Measurements from ENCODE around the gene CELA3B.
"Not testable (repeated sequence)": the region's sequence is repeated elsewhere in the genome, so short reads cannot be mapped to it uniquely, and the experiment has no call there.

CELA3B gene, protein sequence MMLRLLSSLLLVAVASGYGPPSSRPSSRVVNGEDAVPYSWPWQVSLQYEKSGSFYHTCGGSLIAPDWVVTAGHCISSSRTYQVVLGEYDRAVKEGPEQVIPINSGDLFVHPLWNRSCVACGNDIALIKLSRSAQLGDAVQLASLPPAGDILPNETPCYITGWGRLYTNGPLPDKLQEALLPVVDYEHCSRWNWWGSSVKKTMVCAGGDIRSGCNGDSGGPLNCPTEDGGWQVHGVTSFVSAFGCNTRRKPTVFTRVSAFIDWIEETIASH

DNA sequence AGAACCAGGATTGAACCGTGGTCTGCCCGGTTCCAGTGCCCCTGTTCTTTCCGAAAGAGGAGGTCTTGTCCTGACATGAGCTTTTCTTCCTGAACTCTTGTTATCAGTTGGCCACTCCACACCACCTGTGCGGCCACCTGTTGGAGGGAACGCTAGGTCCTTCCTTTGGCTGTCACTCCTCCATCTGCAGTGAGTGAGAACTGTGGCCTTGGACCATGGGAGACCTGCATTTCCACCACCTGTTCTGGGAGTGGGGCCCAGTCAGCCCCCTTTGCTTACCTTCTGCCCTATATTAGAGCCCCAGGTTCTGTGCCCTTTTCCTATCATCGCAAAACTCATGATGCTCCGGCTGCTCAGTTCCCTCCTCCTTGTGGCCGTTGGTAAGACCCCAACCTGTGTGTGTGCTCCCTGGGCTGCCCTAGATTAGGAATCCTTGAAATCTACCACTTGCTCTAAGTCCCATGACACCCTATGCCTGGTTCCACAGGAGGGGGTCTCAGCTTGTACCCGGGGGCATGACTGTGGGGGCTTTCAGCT lies at the start of gene CELA3B:
TSS of gene CELA3B (plus strand) at position 320 of the 537 bp plus-strand sequence. CDS start at position 338, 18 bp downstream.
- not testable (repeated sequence) for DNase-seq

DNA sequence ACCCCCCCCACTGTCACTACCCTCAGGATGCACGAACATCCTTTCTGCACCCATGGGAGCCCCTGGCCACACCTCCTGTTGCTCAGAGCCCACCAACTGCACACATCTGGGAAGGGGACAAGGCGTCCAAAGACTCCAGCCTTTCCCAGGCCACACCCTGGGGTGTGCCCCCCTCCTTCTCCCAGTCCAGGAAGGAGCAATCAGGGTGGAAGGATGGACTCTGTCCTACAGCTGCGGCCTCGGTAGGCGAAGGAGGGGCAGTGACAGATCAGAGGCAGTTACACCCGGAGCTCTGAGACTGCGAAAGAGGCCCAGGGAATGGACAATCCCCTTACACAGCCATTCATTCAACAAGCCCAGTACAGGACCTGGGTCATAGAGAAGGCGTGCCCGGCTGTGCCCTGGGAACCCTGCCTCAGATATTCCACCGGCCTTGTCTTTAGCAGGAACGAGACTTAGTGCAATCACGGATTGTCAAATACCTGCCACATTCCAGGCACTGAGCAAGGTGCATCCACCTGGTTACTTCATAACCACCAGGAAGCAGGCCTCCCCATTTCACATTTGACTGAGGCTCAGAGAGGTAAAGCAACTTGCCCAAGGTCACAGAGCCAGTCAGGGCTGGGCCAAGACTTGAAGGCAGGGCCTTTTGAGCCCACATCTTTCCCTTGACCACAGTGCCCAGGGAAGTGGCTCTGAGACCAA lies 49.1 kb upstream of the CELA3B start:
- DNase-seq = no peak

DNA sequence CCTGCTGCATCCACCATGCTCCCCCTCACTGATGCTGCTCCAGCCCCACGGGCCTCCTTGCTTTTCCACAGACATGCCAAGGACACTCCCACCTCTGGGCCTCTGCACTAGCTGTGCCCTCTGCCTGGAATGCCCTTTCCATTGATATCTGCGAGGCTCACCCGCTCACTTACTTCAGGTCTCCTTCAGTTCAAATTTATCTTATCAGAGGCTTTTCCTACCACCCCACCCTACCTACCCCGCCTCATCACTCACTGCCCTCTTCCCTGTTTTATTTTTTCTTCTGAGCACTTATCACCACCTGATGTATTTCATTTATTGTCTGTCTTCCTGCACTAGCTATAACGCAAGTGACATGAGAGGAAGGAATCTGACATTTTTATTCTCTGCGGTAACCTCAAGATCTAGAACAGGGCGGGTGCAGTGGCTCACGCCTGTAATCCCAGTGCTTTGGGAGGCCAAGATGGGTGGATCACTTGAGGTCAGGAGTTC lies 46.7 kb upstream of the CELA3B start:
- DNase-seq = peak; percentile 79

DNA sequence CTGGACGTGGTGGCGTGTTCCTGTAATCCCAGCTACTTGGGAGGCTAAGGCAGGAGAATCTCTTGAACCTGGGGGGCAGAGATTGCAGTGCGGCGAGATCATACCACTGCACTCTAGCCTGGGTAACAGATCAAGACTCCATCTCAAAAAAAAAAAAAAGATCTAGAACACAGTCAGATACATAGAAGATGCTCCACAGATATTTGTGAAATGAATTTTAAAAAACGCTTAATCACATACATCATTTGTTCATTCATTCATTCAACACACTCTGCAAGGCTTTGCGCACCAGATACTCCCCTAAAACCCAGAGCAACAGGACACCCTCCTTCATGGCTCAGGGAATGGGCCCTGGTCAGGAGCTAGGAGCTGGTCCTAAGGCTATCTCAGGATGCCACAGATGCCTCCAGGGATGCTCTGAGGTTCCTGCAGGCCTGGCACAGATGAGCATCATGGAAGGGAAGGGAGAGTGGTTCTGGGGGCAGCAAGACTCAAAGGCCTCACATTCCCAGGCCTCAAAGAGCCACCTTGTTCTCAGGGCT lies 46.1 kb upstream of the CELA3B start:
- peak; percentile 54 for DNase-seq

DNA sequence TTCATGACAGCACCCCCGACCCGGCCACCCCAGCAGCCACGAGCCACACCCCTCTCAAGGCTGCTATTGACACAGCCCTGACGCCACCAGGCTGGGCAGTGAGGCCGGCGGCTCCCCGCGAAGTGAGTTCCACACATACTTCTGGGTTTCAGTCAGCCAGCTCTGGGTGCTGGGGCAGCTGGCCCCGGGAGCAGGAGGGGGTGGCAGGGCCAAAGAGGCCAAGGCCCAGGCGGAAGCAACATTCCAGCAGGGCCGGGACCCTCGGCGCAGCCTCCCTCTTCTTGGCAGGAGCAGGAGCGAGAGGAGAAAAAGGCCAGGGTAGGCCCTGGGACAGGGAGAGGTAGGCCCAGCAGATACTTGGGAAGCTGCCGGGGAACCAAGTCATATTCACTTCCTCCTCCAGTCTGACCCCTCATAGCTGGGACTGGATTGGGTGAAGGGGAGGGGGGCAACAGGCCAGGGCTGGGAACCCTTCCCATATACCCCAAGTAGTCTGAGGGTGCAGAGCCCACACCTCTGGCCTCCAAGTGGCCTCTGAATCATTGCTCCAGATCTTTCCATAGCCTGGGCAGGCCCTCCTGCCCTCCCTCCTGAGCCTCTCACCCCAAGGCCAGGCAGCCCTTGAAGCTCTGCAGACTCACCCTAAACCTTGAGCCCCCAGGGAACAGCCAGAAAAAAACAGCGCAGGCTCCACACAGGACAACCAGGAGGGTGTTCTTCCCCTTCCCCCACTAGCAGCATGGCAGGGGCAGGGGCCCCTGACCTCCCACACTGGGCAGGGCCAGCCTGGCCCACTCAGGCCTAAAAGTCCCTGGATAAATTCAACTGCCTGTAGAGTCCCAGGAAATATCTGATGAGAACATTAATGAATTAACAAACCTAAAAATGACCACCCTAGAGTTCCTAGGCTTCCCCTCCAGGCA lies 45.4 kb upstream of the CELA3B start:
- peak; percentile 97 for DNase-seq

DNA sequence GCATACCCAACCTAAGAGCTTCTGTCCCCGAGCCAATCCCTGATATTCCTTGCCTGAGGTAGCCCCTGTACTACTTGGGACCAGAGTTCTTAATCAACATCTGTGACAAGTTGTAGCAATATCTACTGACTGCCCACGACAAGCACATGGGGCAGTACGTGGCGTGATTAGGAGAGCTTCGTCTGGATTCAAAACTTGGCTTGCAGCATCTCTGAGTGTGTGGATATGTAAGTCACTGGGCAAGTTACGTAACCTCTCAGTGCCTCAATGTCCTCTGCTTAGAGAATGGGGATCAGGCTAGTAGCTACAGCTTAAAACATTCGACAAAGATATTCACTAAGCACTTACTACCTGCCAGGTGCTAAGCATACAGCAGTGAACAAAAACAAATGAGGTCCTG lies 44.7 kb upstream of the CELA3B start:
- no peak for DNase-seq

DNA sequence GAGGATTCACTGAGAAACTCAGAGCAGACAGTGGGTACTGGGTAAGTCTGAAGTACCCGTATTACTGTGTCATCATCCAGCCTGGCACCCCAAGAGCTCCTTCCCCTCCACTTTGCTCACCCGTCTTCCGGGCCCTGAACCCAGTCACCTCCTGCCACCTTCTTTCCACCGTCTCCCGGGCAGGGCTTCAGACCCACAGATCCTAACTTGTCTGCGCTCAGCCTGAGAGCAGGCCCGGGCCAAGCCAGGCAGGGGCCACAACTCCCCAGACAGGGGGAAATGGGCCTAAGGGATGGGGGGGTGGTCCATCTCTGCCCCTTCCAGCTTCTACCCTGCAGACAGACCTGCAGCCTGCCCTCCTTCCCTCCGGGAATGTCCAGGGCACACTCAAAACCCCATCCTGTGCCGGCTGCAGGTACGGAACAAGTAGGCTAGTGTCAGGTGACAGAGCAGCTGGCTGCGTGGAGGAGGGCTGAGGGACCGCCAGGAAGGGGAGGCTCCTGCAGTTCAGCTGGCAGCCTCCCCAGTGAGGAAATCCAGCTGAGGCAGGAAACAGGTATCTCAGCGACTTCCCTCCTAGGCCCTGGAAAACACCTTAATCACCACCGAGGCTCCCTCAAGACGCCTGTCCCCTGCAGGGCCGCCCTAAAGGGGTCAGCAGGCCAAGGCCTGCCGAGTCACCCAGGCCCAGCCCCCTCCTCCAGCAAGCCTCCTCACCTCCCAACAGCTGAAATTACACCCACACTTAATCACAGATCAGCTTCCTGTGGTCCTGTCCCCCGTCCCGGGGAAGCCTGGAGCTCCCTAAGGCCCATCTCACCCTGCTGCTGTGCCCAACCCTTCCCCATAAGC lies 43.2 kb upstream of the CELA3B start:
- DNase-seq = peak; percentile 45

DNA sequence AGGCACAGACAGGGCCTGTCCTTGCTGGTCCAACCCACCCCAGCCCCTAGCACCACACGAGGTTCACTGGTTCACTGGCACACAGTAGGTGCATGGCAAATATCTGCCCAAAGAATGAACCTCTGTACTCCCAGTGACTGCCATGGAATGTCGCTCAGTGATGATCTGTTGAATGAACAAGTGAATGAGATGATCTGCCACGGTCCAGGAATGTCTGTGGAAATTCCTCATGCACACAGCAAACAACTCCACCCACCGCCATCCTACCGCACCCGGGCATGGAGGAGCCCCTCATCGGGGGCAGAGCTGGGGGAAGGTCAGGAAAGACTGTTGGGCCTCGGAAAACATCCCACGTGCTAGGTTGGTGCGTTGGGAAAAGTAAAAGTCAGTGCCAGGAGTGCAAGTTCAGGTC lies 41.4 kb upstream of the CELA3B start:
- DNase-seq = peak; percentile 59

DNA sequence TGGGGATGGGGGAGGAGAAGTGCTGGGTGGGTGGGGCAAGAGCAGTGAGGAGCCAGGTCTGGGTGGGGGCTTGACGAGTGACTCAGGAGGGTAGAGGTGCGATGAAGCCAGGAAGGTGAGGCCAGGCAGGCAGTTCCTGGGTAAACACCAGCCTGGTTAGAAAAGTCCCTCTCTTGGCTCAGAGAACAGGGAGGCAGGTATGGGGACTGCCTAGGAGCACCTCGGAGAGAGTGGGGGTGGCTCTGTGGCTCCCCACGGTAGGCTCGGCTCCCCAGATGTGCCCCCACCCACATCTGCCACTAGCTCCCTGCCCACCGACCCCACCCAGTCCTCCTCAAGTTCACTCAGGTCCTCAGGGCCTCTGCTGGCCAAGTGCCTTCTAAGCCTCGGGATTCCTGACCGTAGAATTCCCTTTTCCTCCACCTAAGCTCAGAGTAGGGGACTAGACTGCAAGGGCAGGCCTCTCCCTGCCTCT lies 40.9 kb upstream of the CELA3B start:
- peak; percentile 57 for DNase-seq

DNA sequence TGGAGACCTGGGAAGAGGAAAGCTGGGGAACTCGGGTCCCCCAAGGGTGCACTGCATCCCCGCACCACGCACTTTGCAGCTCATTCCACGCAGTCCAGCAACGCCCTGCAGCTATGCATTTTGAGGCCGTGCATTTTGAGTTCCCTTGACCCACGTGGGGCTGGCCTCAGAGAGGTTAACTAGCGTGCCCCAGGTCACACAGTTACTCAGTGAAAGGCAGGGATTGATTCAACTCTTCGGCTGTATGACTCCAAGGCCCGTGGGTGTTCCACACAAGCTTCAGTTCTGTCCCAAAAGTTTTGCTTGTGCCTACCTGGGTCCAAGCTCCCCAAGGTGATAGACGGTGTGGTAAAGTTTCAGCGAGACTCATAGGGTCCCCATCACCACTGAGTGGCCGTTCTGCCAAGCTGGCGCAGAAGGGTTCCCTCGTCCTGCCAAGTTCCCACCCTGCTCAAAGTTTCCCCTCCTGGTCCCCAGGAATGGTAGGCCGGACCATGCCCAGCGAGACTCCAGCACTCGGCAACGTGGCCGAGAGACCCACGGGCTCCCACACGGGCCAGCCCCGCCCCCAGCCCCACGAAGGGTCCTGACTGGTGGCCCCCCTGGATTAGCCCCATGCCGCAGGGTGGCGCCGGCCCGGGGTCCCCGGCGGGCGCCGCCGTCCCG lies 40.3 kb upstream of the CELA3B start:
- DNase-seq = no peak

DNA sequence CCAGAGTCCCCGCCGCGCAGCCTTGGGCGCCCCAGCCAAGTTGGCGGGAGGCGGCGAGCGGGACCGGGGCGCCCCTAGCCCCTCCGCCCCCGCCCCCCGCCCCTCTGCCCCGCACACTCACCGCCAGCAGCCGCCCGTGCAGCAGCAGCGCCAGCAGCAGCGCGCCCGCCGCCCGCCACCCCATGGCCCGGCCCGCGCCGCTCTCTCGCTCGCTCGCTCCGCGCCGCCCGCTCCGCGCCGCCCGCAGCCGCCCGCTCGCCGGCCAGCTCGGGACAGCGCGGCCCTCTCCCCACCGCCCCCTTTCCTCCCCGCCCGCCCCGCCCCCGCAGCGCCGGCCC lies 39.8 kb upstream of the CELA3B start, which contains the start of gene HSPG2:
TSS of gene HSPG2 (minus strand) at position 277 of the 338 bp plus-strand sequence. CDS start at position 184, 93 bp downstream.
- DNase-seq = no peak

DNA sequence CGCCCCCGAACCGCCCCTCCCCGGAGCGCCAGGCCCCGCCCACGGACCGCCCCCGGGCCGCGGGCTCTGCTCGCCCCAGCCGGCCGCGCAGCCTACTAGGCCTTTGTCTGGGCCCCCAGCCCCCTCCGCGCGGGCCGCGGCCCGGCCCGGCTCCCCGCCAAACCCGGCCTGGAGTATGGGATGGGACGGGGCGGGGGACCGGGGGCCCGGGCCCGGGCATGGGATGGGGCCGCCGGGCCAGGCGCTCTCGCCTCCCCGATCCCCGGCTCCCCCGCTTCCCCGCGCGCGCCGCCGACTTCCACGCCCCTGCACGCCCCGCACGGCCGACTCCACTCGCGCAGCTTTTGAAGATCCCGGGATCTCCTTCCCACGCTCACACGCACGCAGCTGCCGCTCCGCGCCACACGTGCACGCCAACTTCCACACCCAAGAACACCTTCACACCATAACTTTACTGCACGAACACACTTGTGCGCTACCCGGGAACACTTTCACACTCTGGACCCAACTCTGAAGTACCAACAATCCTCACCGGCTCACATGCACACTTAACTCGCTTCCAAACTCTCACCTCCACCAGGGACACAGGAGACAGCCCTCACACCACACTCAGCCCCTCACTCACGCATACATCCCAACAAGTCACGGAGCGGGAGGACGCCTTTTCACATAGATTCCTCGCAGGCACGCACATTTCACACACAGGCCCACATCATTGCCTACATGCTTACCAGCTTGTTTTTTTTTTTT lies 39.3 kb upstream of the CELA3B start:
- DNase-seq = peak; percentile 74

DNA sequence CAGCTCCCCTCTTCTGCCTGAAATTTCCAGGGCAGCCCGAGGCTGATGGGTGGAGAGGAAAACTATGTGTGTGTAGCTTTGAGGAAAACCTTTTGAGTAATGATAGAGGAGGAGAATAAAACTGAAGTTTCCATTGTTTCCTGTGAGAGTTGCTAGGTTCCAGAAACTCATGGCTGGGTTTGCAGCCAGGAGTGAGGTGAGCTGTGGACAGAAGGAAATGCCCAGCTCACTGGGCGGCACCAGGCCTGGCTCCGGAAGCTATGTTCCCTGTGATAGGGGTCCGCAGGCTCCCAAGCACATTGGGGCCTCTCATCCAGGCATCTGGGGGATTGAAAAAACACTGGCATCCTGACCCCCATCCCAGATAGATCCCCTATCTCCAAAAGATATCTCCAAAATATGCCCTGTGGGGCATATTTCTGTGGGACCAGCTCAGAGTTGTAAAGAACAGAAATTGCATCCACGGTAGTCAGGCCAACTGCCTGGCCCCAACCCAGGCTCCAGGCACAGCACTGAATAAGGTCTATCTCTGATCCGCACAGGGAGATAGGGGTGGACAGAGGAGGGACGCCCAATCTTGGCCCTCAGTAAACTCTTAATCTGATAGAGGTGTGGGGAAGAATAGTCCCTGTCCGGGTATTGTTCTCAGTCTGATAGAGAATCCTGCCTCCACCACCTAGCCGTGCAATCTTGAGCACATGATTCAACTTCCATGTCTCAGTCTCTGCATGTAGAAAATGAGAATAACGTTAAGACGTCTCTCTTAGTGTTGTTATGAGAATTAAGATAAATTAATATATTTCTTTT lies 37.9 kb upstream of the CELA3B start:
- DNase-seq = no peak

DNA sequence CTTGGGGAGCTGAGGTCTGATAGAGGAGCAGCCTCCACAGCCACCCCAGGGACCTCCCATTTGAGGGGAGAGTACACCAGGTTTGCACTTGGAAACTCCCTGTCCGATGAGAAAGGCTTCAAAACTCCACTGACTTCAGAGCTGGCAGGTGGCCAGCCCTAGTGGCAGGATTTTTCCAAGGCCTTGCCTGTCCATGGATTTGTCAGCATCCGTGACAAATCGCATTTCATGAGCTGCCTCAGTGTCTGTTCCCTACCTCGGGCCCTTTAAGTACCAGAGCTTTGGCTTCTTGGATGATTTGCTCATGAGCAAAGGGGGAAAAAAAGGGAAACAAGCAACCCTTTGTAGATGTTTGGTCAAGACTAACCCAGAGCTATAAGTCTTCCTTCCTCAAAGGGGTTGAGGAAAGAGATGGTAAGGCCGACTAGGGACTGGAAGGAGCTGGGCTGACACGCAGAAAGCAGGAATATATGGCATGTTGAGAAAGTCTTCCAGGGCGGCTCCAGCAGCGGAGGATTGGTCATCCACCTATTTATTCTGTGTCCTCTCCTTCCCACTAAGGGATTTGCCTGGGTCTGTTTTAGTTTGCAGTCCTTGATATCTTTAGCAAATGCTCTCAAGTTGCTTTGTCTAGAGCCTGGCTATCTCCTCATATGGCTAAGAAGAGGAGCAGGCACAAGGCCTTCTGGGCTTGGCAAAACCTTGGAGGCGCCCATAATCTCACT lies 37.0 kb upstream of the CELA3B start:
- DNase-seq = peak; percentile 96

DNA sequence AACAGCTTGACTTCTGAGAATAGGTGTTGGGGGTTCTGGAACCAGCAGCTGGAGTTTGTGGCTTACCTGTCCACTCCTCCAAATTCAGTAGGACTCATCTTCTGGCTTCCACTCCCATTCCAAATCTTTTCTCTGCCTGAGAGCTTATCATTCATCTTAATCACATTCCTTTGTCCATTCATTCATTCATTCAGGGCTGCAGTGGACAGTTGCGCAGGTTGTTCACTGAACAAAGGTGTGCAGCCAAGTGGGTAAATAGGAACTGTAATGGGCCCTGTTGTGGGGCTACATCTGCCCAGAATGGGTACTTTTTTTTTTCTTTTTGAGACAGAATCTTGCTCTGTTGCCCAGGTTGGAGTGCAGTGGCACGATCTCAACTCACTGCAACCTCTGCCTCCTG lies 36.3 kb upstream of the CELA3B start:
- no peak for DNase-seq

DNA sequence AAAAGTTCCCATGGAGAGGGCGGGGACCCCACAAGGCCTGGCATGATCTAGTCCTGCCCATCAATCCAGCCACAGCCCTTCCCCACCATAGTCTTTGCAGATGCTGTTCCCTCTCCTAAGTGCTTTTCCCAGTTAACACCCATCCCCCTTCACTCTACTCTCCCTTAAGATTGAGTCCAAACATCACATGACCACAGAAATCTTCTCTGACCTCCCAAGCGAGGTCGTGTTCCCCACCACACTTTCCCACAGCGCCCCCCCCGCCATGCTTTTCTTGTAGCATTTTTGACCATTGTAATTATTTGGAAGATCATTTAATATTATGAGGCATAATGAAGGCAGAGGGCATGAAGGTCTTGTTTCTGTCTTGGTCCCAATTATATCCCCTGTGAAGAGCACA lies 35.5 kb upstream of the CELA3B start:
- DNase-seq = no peak

DNA sequence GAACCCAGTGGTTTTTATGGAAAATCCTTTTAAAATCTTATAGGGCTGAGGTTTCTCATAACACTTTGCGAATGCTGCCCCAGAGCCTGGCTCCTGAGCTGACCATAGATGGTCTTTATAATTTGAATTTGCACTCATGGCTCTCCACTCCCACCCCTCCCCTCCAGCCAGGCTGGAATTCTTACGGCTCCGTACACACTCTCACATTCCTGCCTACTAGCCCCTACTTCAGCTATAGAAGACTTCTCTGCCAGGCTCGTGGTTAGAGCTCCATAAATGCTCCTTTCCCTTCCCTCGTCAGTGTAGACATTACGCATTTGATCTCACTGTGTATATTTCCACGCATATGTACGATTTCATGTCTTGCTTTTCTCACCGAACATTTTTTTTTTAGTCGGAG lies 34.4 kb upstream of the CELA3B start:
- no peak for DNase-seq

DNA sequence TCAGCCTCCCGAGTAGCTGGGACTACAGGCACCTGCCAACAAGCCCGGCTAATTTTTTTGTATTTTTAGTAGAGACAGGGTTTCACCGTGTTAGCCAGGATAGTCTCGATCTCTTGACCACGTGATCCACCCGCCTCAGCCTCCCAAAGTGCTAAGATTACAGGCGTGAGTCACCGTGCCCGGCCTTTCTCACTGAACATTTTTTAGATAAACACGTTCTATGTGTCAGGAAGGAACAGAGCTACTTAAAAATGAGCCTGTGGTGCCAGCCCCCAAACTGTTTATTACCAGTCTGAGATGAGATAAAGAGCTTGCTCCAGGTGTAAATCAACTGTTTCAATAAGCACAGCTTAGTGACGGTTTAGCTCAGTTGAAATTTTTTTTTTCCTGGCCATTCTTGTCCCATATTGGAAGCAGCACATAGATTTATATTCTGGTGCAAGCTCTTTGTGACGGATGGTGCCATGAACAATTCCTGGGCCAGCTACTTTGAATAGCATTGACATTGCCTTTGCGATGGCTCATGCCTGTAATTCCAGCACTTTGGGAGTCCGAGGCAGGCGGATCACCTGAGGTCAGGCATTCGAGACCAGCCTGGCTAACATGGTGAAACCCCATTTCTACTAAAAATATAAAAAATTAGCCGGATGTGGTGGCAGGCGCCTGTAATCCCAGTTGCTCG lies 33.7 kb upstream of the CELA3B start:
- DNase-seq = peak; percentile 91

All from NCI-H226 (cell line).